IMR-90 (cell line): Measurements from ENCODE around the gene SALL2. TPM values are rescaled to one million over a fixed set of nuclear protein-coding genes. Genes with fewer than 3 reads are reported as not detected.

Experiments used
- ATAC-seq: fragments of 200-7000 bp; cut with Tn5 transposase; 2 replicates; pipeline ENCODE4 v1.9.1; 2020; ENCODE audit warnings: low read depth, mild to moderate bottlenecking, moderate library complexity
- BruUV-seq: library from RNA; stranded (reverse); fragments of 400-500 nt; replicated peaks from 2 replicates; lab custom pipeline; 2021; lab: Mats Ljungman, UMichigan
- CTCF ChIA-PET: fragments of 300-600 bp; formaldehyde crosslinking; extraction: SDS; loops from one replicate; lab custom pipeline; 2021; ENCODE audit warnings: antibody characterized with exemption; lab: Yijun Ruan, JAX
- POLR2A ChIA-PET: fragments of 300-600 bp; sonication (Branson Sonifier 250); formaldehyde crosslinking; loops from one replicate; lab custom pipeline; 2022; ENCODE audit warnings: antibody characterized with exemption; ENCODE audit not compliant: unreplicated experiment; lab: Charles Lee
- DNase-seq: peaks from one replicate; pipeline ENCODE4 v3.0.0; 2013
- H2AFZ ChIP-seq: replicated peaks from 2 replicates; pipeline ENCODE3; 2013; ENCODE audit warnings: low read length, mild to moderate bottlenecking; ENCODE audit not compliant: poor library complexity
- H2AK5ac ChIP-seq: 2 replicates; pipeline ENCODE4 v1.6.1; 2013; ENCODE audit warnings: low read depth, low read length, inconsistent platforms
- H2AK9ac ChIP-seq: replicated peaks from 2 replicates; pipeline ENCODE3; 2013; ENCODE audit warnings: mild to moderate bottlenecking, low read depth, low read length, moderate library complexity; ENCODE audit not compliant: poor library complexity
- H2BK120ac ChIP-seq: 2 replicates; pipeline ENCODE4 v1.6.1; 2013; ENCODE audit warnings: low read depth, low read length, inconsistent platforms
- H2BK15ac ChIP-seq: 3 replicates; pipeline ENCODE4 v1.6.1; 2013; ENCODE audit warnings: low read depth, low read length, inconsistent platforms
- H2BK20ac ChIP-seq: 2 replicates; pipeline ENCODE4 v1.6.1; 2013; ENCODE audit warnings: low read depth, mild to moderate bottlenecking, inconsistent platforms, low read length, moderate library complexity
- H2BK5ac ChIP-seq: 2 replicates; pipeline ENCODE4 v1.6.1; 2013; ENCODE audit warnings: mild to moderate bottlenecking, low read depth, low read length, inconsistent platforms; ENCODE audit not compliant: poor library complexity, severe bottlenecking
- H3K14ac ChIP-seq: replicated peaks from 2 replicates; pipeline ENCODE4 v1.6.1; 2013; ENCODE audit warnings: low read depth, low read length, inconsistent platforms
- H3K18ac ChIP-seq: 2 replicates; pipeline ENCODE4 v1.6.1; 2013; ENCODE audit warnings: low read depth, low read length, control low read depth
- H3K23ac ChIP-seq: 2 replicates; pipeline ENCODE4 v1.6.1; 2013; ENCODE audit warnings: low read depth, low read length, inconsistent platforms
- H3K27ac ChIP-seq: 2 replicates; pipeline ENCODE4 v1.5.1; 2013; ENCODE audit warnings: mild to moderate bottlenecking, control low read depth, low read length; ENCODE audit not compliant: insufficient read depth
- H3K27me3 ChIP-seq: 2 replicates; pipeline ENCODE4 v1.6.1; 2013; ENCODE audit warnings: low read length; ENCODE audit not compliant: control insufficient read depth, insufficient read depth
- H3K36me3 ChIP-seq: 2 replicates; pipeline ENCODE4 v1.6.1; 2013; ENCODE audit warnings: low read length, mixed read lengths; ENCODE audit not compliant: control insufficient read depth, insufficient read depth
- H3K4ac ChIP-seq: 2 replicates; pipeline ENCODE4 v1.6.1; 2013; ENCODE audit warnings: low read depth, low read length, inconsistent platforms
- H3K4me1 ChIP-seq: 2 replicates; pipeline ENCODE4 v1.6.1; 2013; ENCODE audit warnings: low read length, mixed read lengths; ENCODE audit not compliant: control insufficient read depth, insufficient read depth
- H3K4me2 ChIP-seq: 2 replicates; pipeline ENCODE4 v1.6.1; 2013; ENCODE audit warnings: low read depth, mild to moderate bottlenecking, control low read depth, low read length, moderate library complexity
- H3K4me3 ChIP-seq: 2 replicates; pipeline ENCODE4 v1.5.1; 2013; ENCODE audit warnings: low read depth, mild to moderate bottlenecking, control low read depth, low read length, moderate library complexity; ENCODE audit not compliant: insufficient read depth
- H3K56ac ChIP-seq: 2 replicates; pipeline ENCODE4 v1.6.1; 2013; ENCODE audit warnings: low read length, inconsistent platforms; ENCODE audit not compliant: insufficient read depth; ENCODE audit errors: extremely low read depth
- H3K79me1 ChIP-seq, 2 experiments: 2 replicates each; pipeline ENCODE4 v1.6.1; 2013; ENCODE audit warnings: low read length in 2 of 2, inconsistent platforms in 1 of 2, low read depth in 1 of 2
- H3K9ac ChIP-seq: 2 replicates; pipeline ENCODE4 v1.6.1; 2013; ENCODE audit warnings: low read depth, low read length, control low read depth
- H3K9me1 ChIP-seq: 2 replicates; pipeline ENCODE4 v1.6.1; 2013; ENCODE audit warnings: low read length, inconsistent platforms; ENCODE audit not compliant: insufficient read depth
- H3K9me3 ChIP-seq: 2 replicates; pipeline ENCODE4 v1.6.1; 2013; ENCODE audit warnings: low read length; ENCODE audit not compliant: control insufficient read depth, insufficient read depth
- H4K20me1 ChIP-seq: 2 replicates; pipeline ENCODE4 v1.6.1; 2013; ENCODE audit warnings: low read length, inconsistent platforms; ENCODE audit not compliant: insufficient read depth
- H4K5ac ChIP-seq: 2 replicates; pipeline ENCODE4 v1.6.1; 2013; ENCODE audit warnings: mild to moderate bottlenecking, low read depth, low read length, control low read depth
- H4K8ac ChIP-seq, 2 experiments: 2 replicates each; pipeline ENCODE4 v1.6.1; 2013; ENCODE audit warnings: low read depth in 2 of 2, low read length in 2 of 2, control low read depth in 1 of 2, inconsistent platforms in 1 of 2
- H4K91ac ChIP-seq: 2 replicates; pipeline ENCODE4 v1.6.1; 2013; ENCODE audit warnings: low read depth, low read length, inconsistent platforms; ENCODE audit not compliant: insufficient read depth
- FOS ChIP-seq: fragments of 150-350 bp; IDR thresholded peaks from 2 replicates; pipeline ENCODE4 v1.6.1; 2016; ENCODE audit warnings: low read depth, low read length
- MAZ ChIP-seq: IDR thresholded peaks from 2 replicates; pipeline ENCODE4 v1.6.1; 2012; ENCODE audit warnings: low read depth, mild to moderate bottlenecking, low read length, improper control_type of control experiment, moderate library complexity, borderline replicate concordance
- MXI1 ChIP-seq: IDR thresholded peaks from 2 replicates; pipeline ENCODE4 v1.6.1; 2012; ENCODE audit warnings: low read depth, mild to moderate bottlenecking, low read length, moderate library complexity, borderline replicate concordance
- RCOR1 ChIP-seq: IDR thresholded peaks from 2 replicates; pipeline ENCODE4 v1.6.1; 2012; ENCODE audit warnings: mild to moderate bottlenecking, low read length, improper control_type of control experiment; ENCODE audit not compliant: insufficient replicate concordance
- WGBS, 2 experiments: methylation state at CpG; one replicate each; pipeline versions ENCODE4 v1.1.5 to v1.1.7; 2013; ENCODE audit warnings: missing lambda C conversion rate in 2 of 2; ENCODE audit not compliant: insufficient read length in 1 of 2; ENCODE audit errors: extremely low coverage in 2 of 2; 5-methylcytosine and 5-hydroxymethylcytosine counted together
- dilution Hi-C: fragments of 300-500 bp; cut with HindIII; formaldehyde crosslinking; loops from one replicate; pipeline ENCODE4 v1.14.3; 2018; ENCODE audit warnings: low sequenced_read_pairs; ENCODE audit not compliant: unreplicated experiment
- in situ Hi-C: fragments of 300-500 bp; cut with MboI; formaldehyde crosslinking; loops from 3 replicates; pipeline ENCODE4 v1.14.3; 2019; ENCODE audit warnings: low sequenced_read_pairs, inconsistent platforms, mixed read lengths
- intact Hi-C: fragments of 100-400 bp; cut with micrococcal nuclease; formaldehyde crosslinking; loops from 2 replicates; pipeline ENCODE4 v1.10.0; 2022
- polyA plus RNA-seq, 3 experiments: library from polyadenylated mRNA; depleted of rRNA; stranded (reverse); fragments of >200 nt; gene quantifications; 2 replicates each; pipeline ENCODE4 v1.2.3, GENCODE V29; 2012; ENCODE audit warnings: low replicate concordance in 1 of 3
- total RNA-seq: library from RNA; depleted of rRNA; stranded (reverse); fragments of >200 nt; gene quantifications from 2 replicates; pipeline ENCODE4 v1.2.3, GENCODE V29; 2012
- TF ChIP-seq, protein P1 (sequence below): fragments of 150-350 bp; IDR thresholded peaks from 2 replicates; pipeline ENCODE4 v1.6.1; 2016; ENCODE audit warnings: low read depth, mild to moderate bottlenecking, low read length, moderate library complexity, borderline replicate concordance
- TF ChIP-seq, protein P2 (sequence below): conservative IDR thresholded peaks from 2 replicates; pipeline ENCODE4 v1.5.1; 2012; ENCODE audit warnings: mild to moderate bottlenecking, low read depth, low read length, improper control_type of control experiment

SALL2 gene
- total and polyA plus RNA-seq, 2 of the 4 experiments (the other 2 are of a cell fraction), result 2.9 to 10.1 TPM

DNA sequence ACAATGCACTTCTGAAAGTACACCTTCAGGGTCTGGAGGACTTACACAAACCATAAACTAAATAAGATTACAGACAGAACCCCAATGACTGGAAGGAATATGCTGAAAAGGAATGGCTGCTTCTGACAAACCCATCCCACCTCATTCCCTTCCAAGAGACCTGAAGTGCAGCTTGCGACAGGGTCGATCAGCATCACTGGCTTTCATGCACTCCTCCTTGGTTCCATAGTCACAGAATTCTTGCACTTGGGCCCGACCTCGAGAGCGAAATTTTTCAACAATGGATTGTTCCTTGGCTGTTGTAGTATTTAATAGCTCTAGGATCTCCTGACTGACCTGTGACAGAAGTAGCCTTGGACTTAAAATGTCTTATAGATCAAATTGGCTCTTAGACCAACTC is 24.6 kb downstream of the SALL2 start:
- Histone ChIP-seq H2AK9ac (no peak overlapping the region), H3K4me3 (no peak overlapping the region), H3K14ac (no peak overlapping the region), H3K9me3 (no peaks in the 10 kb centered on the region), H3K79me1 (peaks cover 14 to 23% of the 10 kb centered on the region in 2 experiments), H3K36me3 (peaks cover 42% of the 10 kb centered on the region), H4K91ac (no peak overlapping the region), H2BK5ac (no peak overlapping the region), H2BK15ac (no peak overlapping the region), H3K4ac (no peak overlapping the region), H3K9me1 (peaks cover 7% of the 10 kb centered on the region; the same call in 1 of the 2 replicates), H3K27ac (no peak overlapping the region), H3K4me2 (no peak overlapping the region), H4K5ac (no peak overlapping the region), H2BK20ac (no peak overlapping the region), H3K56ac (no peak overlapping the region), H3K9ac (no peak overlapping the region), H4K20me1 (no peaks in the 10 kb centered on the region), H3K18ac (no peak overlapping the region), H2AFZ (no peak overlapping the region), H4K8ac (no peak overlapping the region), H3K27me3 (no peaks in the 10 kb centered on the region), H2AK5ac (no peak overlapping the region), H3K4me1 (peaks cover 1% of the 10 kb centered on the region), H3K23ac (no peak overlapping the region), H2BK120ac (no peak overlapping the region)
- ATAC-seq (no peak), DNase-seq (no peak)
- CTCF ChIA-PET, result interaction anchor here (1.4 kb wide), 1 partner anchor 46 kb away, joined by 3 read pairs; the partner anchor contains the start of gene CHD8
- intact Hi-C loops, result loop anchor here (1.0 kb wide), 1 partner anchor 9 kb away; no protein-coding TSS in a partner anchor
- TF ChIP-seq, protein P1, sequence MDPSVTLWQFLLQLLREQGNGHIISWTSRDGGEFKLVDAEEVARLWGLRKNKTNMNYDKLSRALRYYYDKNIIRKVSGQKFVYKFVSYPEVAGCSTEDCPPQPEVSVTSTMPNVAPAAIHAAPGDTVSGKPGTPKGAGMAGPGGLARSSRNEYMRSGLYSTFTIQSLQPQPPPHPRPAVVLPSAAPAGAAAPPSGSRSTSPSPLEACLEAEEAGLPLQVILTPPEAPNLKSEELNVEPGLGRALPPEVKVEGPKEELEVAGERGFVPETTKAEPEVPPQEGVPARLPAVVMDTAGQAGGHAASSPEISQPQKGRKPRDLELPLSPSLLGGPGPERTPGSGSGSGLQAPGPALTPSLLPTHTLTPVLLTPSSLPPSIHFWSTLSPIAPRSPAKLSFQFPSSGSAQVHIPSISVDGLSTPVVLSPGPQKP, result no peak
- TF ChIP-seq MAZ (no peak), RCOR1 (no peak), FOS (no peak), MXI1 (no peak)
- TF ChIP-seq, protein P2, sequence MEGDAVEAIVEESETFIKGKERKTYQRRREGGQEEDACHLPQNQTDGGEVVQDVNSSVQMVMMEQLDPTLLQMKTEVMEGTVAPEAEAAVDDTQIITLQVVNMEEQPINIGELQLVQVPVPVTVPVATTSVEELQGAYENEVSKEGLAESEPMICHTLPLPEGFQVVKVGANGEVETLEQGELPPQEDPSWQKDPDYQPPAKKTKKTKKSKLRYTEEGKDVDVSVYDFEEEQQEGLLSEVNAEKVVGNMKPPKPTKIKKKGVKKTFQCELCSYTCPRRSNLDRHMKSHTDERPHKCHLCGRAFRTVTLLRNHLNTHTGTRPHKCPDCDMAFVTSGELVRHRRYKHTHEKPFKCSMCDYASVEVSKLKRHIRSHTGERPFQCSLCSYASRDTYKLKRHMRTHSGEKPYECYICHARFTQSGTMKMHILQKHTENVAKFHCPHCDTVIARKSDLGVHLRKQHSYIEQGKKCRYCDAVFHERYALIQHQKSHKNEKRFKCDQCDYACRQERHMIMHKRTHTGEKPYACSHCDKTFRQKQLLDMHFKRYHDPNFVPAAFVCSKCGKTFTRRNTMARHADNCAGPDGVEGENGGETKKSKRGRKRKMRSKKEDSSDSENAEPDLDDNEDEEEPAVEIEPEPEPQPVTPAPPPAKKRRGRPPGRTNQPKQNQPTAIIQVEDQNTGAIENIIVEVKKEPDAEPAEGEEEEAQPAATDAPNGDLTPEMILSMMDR, result no peak
- no CpG with 5 or more reads among the region's 5 CpGs for WGBS, 2 experiments
- in situ Hi-C loops, result no loop called here
- dilution Hi-C loops, result no loop called here
- BruUV-seq, result no TSS peak
- POLR2A ChIA-PET, result no interaction called here
